Cardiac septum (tissue), 1 donor: ENCODE results near the gene CFAP299. TPM values are rescaled to one million over a fixed set of nuclear protein-coding genes. Genes with fewer than 3 reads are reported as not detected.

Experiments used
- DNase-seq: peaks from one replicate; pipeline ENCODE4 v3.0.0-alpha.2; 2020; ENCODE audit warnings: low spot score
- intact Hi-C: fragments of 100-400 bp; cut with DNase I; formaldehyde crosslinking; loops from one replicate; pipeline ENCODE4 v1.14.0; 2022
- total RNA-seq: library from RNA; stranded (reverse); fragmentation: NEBNext Ultra II Directional; extraction: Animal tissue kit (Norgen Biotek cat#: 25700); gene quantifications from one replicate; pipeline ENCODE4 v1.2.1, GENCODE V29; 2021
- donor health status: DM: no; HTN: no; CAD: no.

The CFAP299 gene
- total RNA-seq, 1 donor from 2014 or later = not detected

- no peak for DNase-seq
- intact Hi-C loops = no loop called here
Measured at GRCh38 chr4:80846210-80846609, 510.7 kb downstream of the CFAP299 start.

- intact Hi-C loops = no loop called here
- DNase-seq = no peak
Measured at GRCh38 chr4:80852061-80852460, 516.5 kb downstream of the CFAP299 start.

GRCh38 chr4:80873571-80873970 is 538.0 kb downstream of the CFAP299 start:
- DNase-seq = no peak
- intact Hi-C loops = no loop called here

- intact Hi-C loops = no loop called here
- no peak for DNase-seq
Measured at GRCh38 chr4:80874979-80875378, 539.4 kb downstream of the CFAP299 start.

- intact Hi-C loops = no loop called here
- DNase-seq = no peak
Measured at GRCh38 chr4:80875642-80876041, 540.1 kb downstream of the CFAP299 start.

- DNase-seq = no peak
- intact Hi-C loops = no loop called here
Measured at GRCh38 chr4:80876810-80877209, 541.3 kb downstream of the CFAP299 start.

- DNase-seq = no peak
- intact Hi-C loops = no loop called here
Measured at GRCh38 chr4:80878218-80878617, 542.7 kb downstream of the CFAP299 start.

- DNase-seq = no peak
- intact Hi-C loops = no loop called here
Measured at GRCh38 chr4:80897537-80898303, 562.2 kb downstream of the CFAP299 start.

- intact Hi-C loops = no loop called here
- DNase-seq = no peak
Measured at GRCh38 chr4:80900908-80901307, 565.4 kb downstream of the CFAP299 start.

GRCh38 chr4:80903020-80903419 is 567.5 kb downstream of the CFAP299 start:
- no peak for DNase-seq
- intact Hi-C loops = no loop called here

- intact Hi-C loops = no loop called here
- no peak for DNase-seq
Measured at GRCh38 chr4:80909938-80910337, 574.4 kb downstream of the CFAP299 start.

- intact Hi-C loops = no loop called here
Measured at GRCh38 chr4:80911458-80911857, 575.9 kb downstream of the CFAP299 start.

GRCh38 chr4:80912350-80912749 is 576.8 kb downstream of the CFAP299 start:
- intact Hi-C loops = no loop called here
- no peak for DNase-seq

More at GRCh38 chr4:80911458-80911857, 575.9 kb downstream of the CFAP299 start:
- DNase-seq = no peak

GRCh38 chr4:80913381-80913780 is 577.9 kb downstream of the CFAP299 start:
- intact Hi-C loops = no loop called here
- no peak for DNase-seq

GRCh38 chr4:80916770-80917169 is 581.2 kb downstream of the CFAP299 start:
- intact Hi-C loops = no loop called here
- DNase-seq = no peak

GRCh38 chr4:80918004-80918403 is 582.5 kb downstream of the CFAP299 start:
- intact Hi-C loops = no loop called here

GRCh38 chr4:80921441-80921840 is 585.9 kb downstream of the CFAP299 start:
- intact Hi-C loops = no loop called here
- DNase-seq = no peak

More at GRCh38 chr4:80918004-80918403, 582.5 kb downstream of the CFAP299 start:
- no peak for DNase-seq

- intact Hi-C loops = no loop called here
Measured at GRCh38 chr4:80922941-80923340, 587.4 kb downstream of the CFAP299 start.

GRCh38 chr4:80925293-80925692 is 589.8 kb downstream of the CFAP299 start:
- intact Hi-C loops = no loop called here
- DNase-seq = no peak

More at GRCh38 chr4:80922941-80923340, 587.4 kb downstream of the CFAP299 start:
- DNase-seq = no peak

- DNase-seq = no peak
- intact Hi-C loops = no loop called here
Measured at GRCh38 chr4:80926446-80926845, 590.9 kb downstream of the CFAP299 start.

GRCh38 chr4:80926891-80927290 is 591.4 kb downstream of the CFAP299 start:
- intact Hi-C loops = no loop called here
- DNase-seq = no peak

GRCh38 chr4:80927420-80927819 is 591.9 kb downstream of the CFAP299 start:
- no peak for DNase-seq
- intact Hi-C loops = no loop called here
